A549 (cell line): ENCODE measurements around the gene ZNF431. TPM values are rescaled to one million over a fixed set of nuclear protein-coding genes. Genes with fewer than 3 reads are reported as not detected.

Source experiments
- ATAC-seq, 2 experiments: fragments of 200-7000 bp in 1 of 2; fragments of >200 bp in 1 of 2; cut with Nextera tagmentation in 1 of 2; cut with Tn5 transposase in 1 of 2; 3 replicates each; pipeline versions ENCODE4 v1.8.0 to v1.9.1; 2018 to 2020; ENCODE audit warnings: mild to moderate bottlenecking in 1 of 2, moderate library complexity in 1 of 2
- CTCF ChIA-PET: fragments of 300-600 bp; sonication (Branson Sonifier 250); formaldehyde crosslinking; extraction: SDS; loops from one replicate; lab custom pipeline; 2021; ENCODE audit warnings: antibody characterized with exemption, inconsistent platforms; lab: Yijun Ruan, JAX
- POLR2A ChIA-PET: fragments of 350-600 bp; formaldehyde crosslinking; extraction: SDS; loops from one replicate; lab custom pipeline; 2021; ENCODE audit warnings: antibody characterized with exemption, inconsistent platforms; lab: Yijun Ruan, JAX
- DNase-seq, 2 experiments: peaks; one replicate each; pipeline versions ENCODE4 v3.0.0 to v3.0.0-alpha.2; 2011 to 2016; ENCODE audit warnings: low read depth in 1 of 2, low spot score in 1 of 2
- FAIRE-seq: peaks from 2 replicates; lab custom pipeline; 2011; peaks lifted over from hg19 to GRCh38; lab: Jason Lieb, UNC
- H3K27ac ChIP-seq, 2 experiments: fragments of >200 bp; sonication (Bioruptor Twin); formaldehyde crosslinking; 3 replicates each; pipeline ENCODE4 v1.5.1; 2016 to 2017
- H3K4me1 ChIP-seq: fragments of >200 bp; sonication (Bioruptor Twin); formaldehyde crosslinking; 3 replicates; pipeline ENCODE4 v1.6.1; 2016
- H3K4me2 ChIP-seq: fragments of >200 bp; sonication (Bioruptor Twin); formaldehyde crosslinking; 3 replicates; pipeline ENCODE4 v1.6.1; 2016
- H3K4me3 ChIP-seq: fragments of >200 bp; sonication (Bioruptor Twin); formaldehyde crosslinking; 3 replicates; pipeline ENCODE4 v1.5.1; 2016
- H3K9me3 ChIP-seq: fragments of >200 bp; sonication (Bioruptor Twin); formaldehyde crosslinking; 3 replicates; pipeline ENCODE4 v1.6.1; 2016
- CTCF ChIP-seq: fragments of >200 bp; sonication (Bioruptor Twin); formaldehyde crosslinking; IDR thresholded peaks from 3 replicates; pipeline ENCODE4 v1.5.1; 2016
- FOSL2 ChIP-seq, 2 experiments: fragments of 450-650 bp in 1 of 2; fragments of >200 bp in 1 of 2; sonication (Bioruptor Twin) in 1 of 2; formaldehyde crosslinking; IDR thresholded peaks; 2 replicates each; pipeline versions ENCODE4 v1.5.0 to v1.6.1; 2016 to 2020; ENCODE audit warnings: mild to moderate bottlenecking in 1 of 2, moderate library complexity in 1 of 2
- FOXS1 ChIP-seq: fragments of 250-450 bp; sonication (Bioruptor Pico); IDR thresholded peaks from 2 replicates; pipeline ENCODE4 v1.5.0; 2020; ENCODE audit warnings: mild to moderate bottlenecking, moderate library complexity
- HDAC2 ChIP-seq: fragments of 200-600 bp; sonication (generic); IDR thresholded peaks from 2 replicates; pipeline ENCODE4 v1.6.1; 2016
- HES2 ChIP-seq: fragments of >200 bp; sonication (Bioruptor Twin); formaldehyde crosslinking; IDR thresholded peaks from 2 replicates; pipeline ENCODE4 v1.6.1; 2016
- HEYL ChIP-seq: fragments of 250-450 bp; sonication (Bioruptor Pico); IDR thresholded peaks from 2 replicates; pipeline ENCODE4 v1.8.0; 2021; ENCODE audit warnings: mild to moderate bottlenecking, moderate library complexity
- HMGXB4 ChIP-seq: fragments of 250-450 bp; sonication (Bioruptor Pico); IDR thresholded peaks from 2 replicates; pipeline ENCODE4 v1.5.0; 2021; ENCODE audit warnings: mild to moderate bottlenecking, moderate library complexity, borderline replicate concordance
- JUNB ChIP-seq: fragments of >200 bp; sonication (Bioruptor Twin); formaldehyde crosslinking; IDR thresholded peaks from 2 replicates; pipeline ENCODE4 v1.6.1; 2016
- KDM1A ChIP-seq: fragments of 200-600 bp; sonication (generic); IDR thresholded peaks from 2 replicates; pipeline ENCODE4 v1.6.1; 2016; ENCODE audit warnings: low read depth, mild to moderate bottlenecking
- MAX ChIP-seq: IDR thresholded peaks from 2 replicates; pipeline ENCODE4 v1.6.1; 2012
- MAZ ChIP-seq: fragments of 150-350 bp; IDR thresholded peaks from 2 replicates; pipeline ENCODE4 v1.6.1; 2014; ENCODE audit warnings: antibody characterized with exemption, low read depth, low read length, borderline replicate concordance
- PBX3 ChIP-seq: IDR thresholded peaks from 2 replicates; pipeline ENCODE4 v1.6.1; 2012
- POLR2A ChIP-seq: IDR thresholded peaks from 2 replicates; pipeline ENCODE4 v1.6.1; 2012; ENCODE audit warnings: mild to moderate bottlenecking, low read length
- POLR2AphosphoS2 ChIP-seq: conservative IDR thresholded peaks from 2 replicates; pipeline ENCODE4 v1.6.1; 2012; ENCODE audit warnings: low read length, improper control_type of control experiment, inconsistent platforms
- RARB ChIP-seq: fragments of 250-450 bp; sonication (Bioruptor Pico); IDR thresholded peaks from 2 replicates; pipeline ENCODE4 v1.8.0; 2021; ENCODE audit warnings: mild to moderate bottlenecking, moderate library complexity
- REST ChIP-seq: fragments of 200-600 bp; sonication (generic); IDR thresholded peaks from 2 replicates; pipeline ENCODE4 v1.6.1; 2016; ENCODE audit warnings: antibody characterized with exemption, mild to moderate bottlenecking, moderate library complexity
- RFX5 ChIP-seq: fragments of 450-650 bp; IDR thresholded peaks from 2 replicates; pipeline ENCODE4 v1.7.1; 2014; ENCODE audit warnings: antibody characterized with exemption, mild to moderate bottlenecking, moderate library complexity
- RNF2 ChIP-seq: fragments of 200-600 bp; sonication (generic); IDR thresholded peaks from 2 replicates; pipeline ENCODE4 v1.6.1; 2016; ENCODE audit warnings: low read depth, mild to moderate bottlenecking, antibody characterized with exemption, moderate library complexity, borderline replicate concordance
- SMC3 ChIP-seq: fragments of >200 bp; sonication (Bioruptor Twin); formaldehyde crosslinking; IDR thresholded peaks from 3 replicates; pipeline ENCODE4 v1.6.1; 2018; ENCODE audit warnings: inconsistent platforms
- SREBF2 ChIP-seq: fragments of 450-650 bp; IDR thresholded peaks from 2 replicates; pipeline ENCODE4 v1.6.1; 2014; ENCODE audit warnings: mild to moderate bottlenecking, moderate library complexity
- USF2 ChIP-seq: fragments of 450-650 bp; IDR thresholded peaks from 2 replicates; pipeline ENCODE4 v1.6.1; 2014; ENCODE audit warnings: antibody characterized with exemption
- ZSCAN20 ChIP-seq: fragments of 250-450 bp; sonication (Bioruptor Pico); IDR thresholded peaks from 2 replicates; pipeline ENCODE4 v1.8.0; 2022; ENCODE audit warnings: mild to moderate bottlenecking, moderate library complexity
- WGBS: methylation state at CpG from one replicate; pipeline ENCODE4 v1.1.6; 2017; ENCODE audit errors: missing lambda C conversion rate; 5-methylcytosine and 5-hydroxymethylcytosine counted together
- polyA plus RNA-seq, 4 experiments: library from polyadenylated mRNA; depleted of rRNA in 3 of 4; stranded (reverse); fragments of >200 nt; fragmentation: RNase III in 1 of 4; extraction: RNeasy Plus Mini Kit Qiagen cat#74134 plus additional on column Dnase treatment in 1 of 4; gene quantifications; 2 replicates in 3 of 4; 3 replicates in 1 of 4; pipeline ENCODE4 v1.2.3, GENCODE V29; 2011 to 2017

Gene ZNF431
- polyA plus RNA-seq, 2 of the 4 experiments (the other 2 are of a cell fraction), result 4.0 to 4.6 TPM

- H3K4me2 ChIP-seq, result no peak overlapping the region
- no peak overlapping the region for H3K4me3 ChIP-seq
- 26% methylated on average over 7 of the region's 9 CpGs for WGBS
- H3K9me3 ChIP-seq, result no peaks in the 10 kb centered on the region
- ATAC-seq (no peak), FAIRE-seq (no peak), DNase-seq (peak; percentile 0 to 9)
- POLR2A ChIA-PET, result no interaction called here
- TF ChIP-seq HMGXB4 (CRISPR knock-in tag), result no peak
- TF ChIP-seq FOXS1 (CRISPR knock-in tag), result no peak
- TF ChIP-seq POLR2A, result no peak
- no peak for TF ChIP-seq ZSCAN20 (CRISPR knock-in tag)
- no peak for TF ChIP-seq PBX3
- TF ChIP-seq KDM1A, result no peak
- TF ChIP-seq JUNB, result no peak
- H3K4me1 ChIP-seq, result no peaks in the 10 kb centered on the region
- no peak overlapping the region for H3K27ac ChIP-seq
- CTCF ChIA-PET, result no interaction called here
Observed at GRCh38 chr19:21202865-21203494, 61.1 kb downstream of the ZNF431 start.

- FAIRE-seq, result no peak
Observed at GRCh38 chr19:21210037-21210621, 68.3 kb downstream of the ZNF431 start.

More at GRCh38 chr19:21210037-21210621, 68.3 kb downstream of the ZNF431 start:
- Histone ChIP-seq H3K27ac (no peak overlapping the region), H3K4me3 (no peak overlapping the region), H3K9me3 (no peaks in the 10 kb centered on the region), H3K4me1 (no peaks in the 10 kb centered on the region), H3K4me2 (no peak overlapping the region)
- DNase-seq (no peak), ATAC-seq (no peak)
- ChIA-PET POLR2A (no interaction called here), CTCF (interaction anchor here (0.6 kb wide), 2 partner anchors 31 to 38 kb away, joined by 3 read pairs; no protein-coding TSS in a partner anchor)
- WGBS, result 12% methylated on average over 5 of the region's 6 CpGs
- TF ChIP-seq SMC3 (no peak), POLR2AphosphoS2 (no peak), HES2 (no peak), HDAC2 (no peak), HEYL (CRISPR knock-in tag) (no peak), FOSL2 (IDR thresholded peaks at IDR 0.05) (no peak), FOSL2 (CRISPR knock-in tag; IDR thresholded peaks at IDR 0.05) (no peak), RARB (CRISPR knock-in tag) (no peak), SREBF2 (no peak), CTCF (no peak), MAX (no peak), RFX5 (no peak), USF2 (no peak), REST (no peak), MAZ (no peak), RNF2 (no peak)
